Mesothelial cell of epicardium (in vitro differentiated cells): Measurements from ENCODE around the gene CAMTA2. TPM values are rescaled to one million over a fixed set of nuclear protein-coding genes. Genes with fewer than 3 reads are reported as not detected.
A peak's percentile ranks its signal among the peaks of the same experiment; 100 is the strongest.

Source experiments
- DNase-seq, 2 experiments: peaks; one replicate each; pipeline ENCODE4 v3.0.0; 2021; ENCODE audit warnings: low spot score in 2 of 2; ENCODE audit not compliant: unreplicated experiment in 2 of 2
- H3K27ac Mint-ChIP-seq: 2 replicates; pipeline ENCODE4 v1.8.0; 2021; ENCODE audit warnings: mixed read lengths
- H3K27me3 Mint-ChIP-seq: 2 replicates; pipeline ENCODE4 v1.8.0; 2021; ENCODE audit warnings: low read depth, mixed read lengths
- H3K36me3 Mint-ChIP-seq: 2 replicates; pipeline ENCODE4 v1.8.0; 2021; ENCODE audit warnings: mixed read lengths
- H3K4me1 Mint-ChIP-seq: 2 replicates; pipeline ENCODE4 v1.8.0; 2021; ENCODE audit warnings: mixed read lengths
- H3K4me3 Mint-ChIP-seq: 2 replicates; pipeline ENCODE4 v1.8.0; 2021; ENCODE audit warnings: mild to moderate bottlenecking, moderate library complexity, mixed read lengths
- H3K9me3 Mint-ChIP-seq: 2 replicates; pipeline ENCODE4 v1.8.0; 2021; ENCODE audit warnings: mixed read lengths
- total RNA-seq: library from RNA; stranded (reverse); gene quantifications from 3 replicates; pipeline ENCODE4 v1.2.1, GENCODE V29; 2021
- TF ChIP-seq, protein P1 (sequence below): fragments of 200-600 bp; sonication (generic); IDR thresholded peaks from one replicate; pipeline ENCODE4 v1.5.0; 2021; ENCODE audit warnings: antibody characterized with exemption; ENCODE audit not compliant: unreplicated experiment

The CAMTA2 gene
- total RNA-seq, 1 donor from 2014 or later, result 31.6 TPM

DNA sequence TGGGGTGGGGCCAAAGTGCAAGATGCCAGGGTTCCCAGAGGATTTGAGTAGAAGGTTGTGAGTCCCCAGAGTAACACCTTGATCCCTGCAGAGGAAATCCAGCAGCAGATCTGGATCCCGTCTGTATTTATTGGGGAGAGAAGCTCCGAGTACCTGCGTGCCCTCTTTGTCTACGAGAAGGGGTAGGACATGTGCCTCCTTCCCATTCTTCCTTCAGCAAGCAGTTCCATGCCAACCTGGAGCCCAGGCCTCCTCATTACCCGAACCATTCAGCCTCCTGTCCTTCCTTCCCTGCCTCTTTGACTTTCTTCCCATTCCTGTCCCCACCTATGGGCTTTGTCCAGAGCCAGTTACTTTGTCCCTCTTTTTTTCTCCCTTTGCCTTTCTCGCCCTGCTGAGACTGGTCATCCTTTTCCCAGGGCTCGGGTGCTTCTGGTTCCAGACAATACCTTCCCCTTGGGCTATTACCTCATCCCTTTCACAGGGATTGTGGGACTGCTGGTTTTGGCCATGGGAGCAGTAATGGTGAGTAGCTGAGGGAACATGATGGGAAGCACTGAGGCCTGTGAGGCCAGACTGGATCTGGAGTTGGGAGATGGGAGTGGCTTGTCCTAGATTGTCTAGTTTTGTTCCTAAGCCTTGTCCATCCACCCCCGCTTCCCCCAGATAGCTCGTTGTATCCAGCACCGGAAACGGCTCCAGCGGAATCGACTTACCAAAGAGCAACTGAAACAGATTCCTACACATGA is 44.5 kb downstream of the CAMTA2 start:
- Mint-ChIP-seq H3K27ac (peak overlapping the region; percentile 64), H3K9me3 (no peaks in the 10 kb centered on the region), H3K27me3 (no peaks in the 10 kb centered on the region), H3K4me3 (peak overlapping the region; percentile 87), H3K36me3 (peaks cover 8% of the 10 kb centered on the region), H3K4me1 (peaks cover 49% of the 10 kb centered on the region)
- TF ChIP-seq, protein P1, sequence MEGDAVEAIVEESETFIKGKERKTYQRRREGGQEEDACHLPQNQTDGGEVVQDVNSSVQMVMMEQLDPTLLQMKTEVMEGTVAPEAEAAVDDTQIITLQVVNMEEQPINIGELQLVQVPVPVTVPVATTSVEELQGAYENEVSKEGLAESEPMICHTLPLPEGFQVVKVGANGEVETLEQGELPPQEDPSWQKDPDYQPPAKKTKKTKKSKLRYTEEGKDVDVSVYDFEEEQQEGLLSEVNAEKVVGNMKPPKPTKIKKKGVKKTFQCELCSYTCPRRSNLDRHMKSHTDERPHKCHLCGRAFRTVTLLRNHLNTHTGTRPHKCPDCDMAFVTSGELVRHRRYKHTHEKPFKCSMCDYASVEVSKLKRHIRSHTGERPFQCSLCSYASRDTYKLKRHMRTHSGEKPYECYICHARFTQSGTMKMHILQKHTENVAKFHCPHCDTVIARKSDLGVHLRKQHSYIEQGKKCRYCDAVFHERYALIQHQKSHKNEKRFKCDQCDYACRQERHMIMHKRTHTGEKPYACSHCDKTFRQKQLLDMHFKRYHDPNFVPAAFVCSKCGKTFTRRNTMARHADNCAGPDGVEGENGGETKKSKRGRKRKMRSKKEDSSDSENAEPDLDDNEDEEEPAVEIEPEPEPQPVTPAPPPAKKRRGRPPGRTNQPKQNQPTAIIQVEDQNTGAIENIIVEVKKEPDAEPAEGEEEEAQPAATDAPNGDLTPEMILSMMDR, result no peak
- no peak for DNase-seq

DNA sequence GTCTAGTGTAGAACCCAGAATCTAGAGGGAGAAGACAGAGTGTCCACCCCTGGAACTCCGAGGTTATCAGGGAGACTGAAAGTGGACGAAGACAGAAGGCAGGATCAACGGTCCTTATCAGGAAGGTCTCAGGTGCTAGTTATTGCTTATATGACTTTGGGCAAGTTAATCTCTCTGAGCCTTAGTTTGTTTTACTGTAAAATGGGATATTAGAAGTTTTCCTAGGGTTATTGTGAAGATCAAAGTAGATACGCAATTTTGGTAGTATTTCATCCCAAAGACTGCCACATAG is 46.2 kb downstream of the CAMTA2 start:
- H3K9me3 Mint-ChIP-seq, result no peaks in the 10 kb centered on the region
- DNase-seq, result no peak
- TF ChIP-seq, protein P1, result no peak
- H3K36me3 Mint-ChIP-seq, result peaks cover 8% of the 10 kb centered on the region
- no peaks in the 10 kb centered on the region for H3K27me3 Mint-ChIP-seq
- H3K4me1 Mint-ChIP-seq, result peaks cover 39% of the 10 kb centered on the region
- H3K27ac Mint-ChIP-seq, result peak overlapping the region; percentile 99
- H3K4me3 Mint-ChIP-seq, result peak overlapping the region; percentile 87

DNA sequence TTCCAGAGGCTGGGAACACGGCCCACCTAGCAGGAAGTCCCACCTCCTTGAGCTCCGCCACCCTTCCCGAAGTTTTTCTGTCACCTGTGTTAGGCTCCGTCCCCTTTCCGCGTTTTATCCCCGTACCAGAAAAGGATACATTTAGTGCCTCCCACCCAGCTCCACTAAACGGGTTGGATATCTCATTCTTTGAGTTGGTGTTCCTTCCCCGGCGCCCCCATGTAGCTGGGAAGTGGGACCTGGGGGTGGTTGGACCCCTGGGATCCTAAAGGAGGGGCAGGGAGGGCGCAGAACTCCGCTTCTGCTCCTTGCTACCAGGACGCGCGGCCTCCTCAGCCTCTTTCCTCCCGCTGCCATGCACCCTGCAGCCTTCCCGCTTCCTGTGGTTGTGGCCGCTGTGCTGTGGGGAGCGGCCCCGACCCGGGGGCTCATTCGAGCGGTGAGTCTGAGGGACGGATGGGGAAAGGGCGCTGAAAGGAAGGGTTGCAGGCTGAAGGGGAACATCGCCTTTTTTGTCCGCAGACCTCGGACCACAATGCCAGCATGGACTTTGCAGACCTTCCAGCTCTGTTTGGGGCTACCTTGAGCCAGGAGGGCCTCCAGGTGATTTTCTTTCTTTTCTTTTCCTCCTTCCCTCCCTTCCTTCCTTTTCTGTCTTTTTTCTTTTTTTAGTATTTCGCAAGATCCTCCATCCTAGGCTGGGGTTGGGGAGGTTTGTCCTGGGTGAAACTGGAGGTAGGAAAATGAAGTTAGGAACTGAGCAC is 46.7 kb downstream of the CAMTA2 start:
- TF ChIP-seq, protein P1, result no peak
- H3K36me3 Mint-ChIP-seq, result peaks cover 10% of the 10 kb centered on the region
- H3K27ac Mint-ChIP-seq, result peak overlapping the region; percentile 99
- H3K9me3 Mint-ChIP-seq, result no peaks in the 10 kb centered on the region
- H3K27me3 Mint-ChIP-seq, result no peaks in the 10 kb centered on the region
- DNase-seq, result peak in 1 of 2 experiments; percentile 43
- peaks cover 36% of the 10 kb centered on the region for H3K4me1 Mint-ChIP-seq
- H3K4me3 Mint-ChIP-seq, result peak overlapping the region; percentile 87

DNA sequence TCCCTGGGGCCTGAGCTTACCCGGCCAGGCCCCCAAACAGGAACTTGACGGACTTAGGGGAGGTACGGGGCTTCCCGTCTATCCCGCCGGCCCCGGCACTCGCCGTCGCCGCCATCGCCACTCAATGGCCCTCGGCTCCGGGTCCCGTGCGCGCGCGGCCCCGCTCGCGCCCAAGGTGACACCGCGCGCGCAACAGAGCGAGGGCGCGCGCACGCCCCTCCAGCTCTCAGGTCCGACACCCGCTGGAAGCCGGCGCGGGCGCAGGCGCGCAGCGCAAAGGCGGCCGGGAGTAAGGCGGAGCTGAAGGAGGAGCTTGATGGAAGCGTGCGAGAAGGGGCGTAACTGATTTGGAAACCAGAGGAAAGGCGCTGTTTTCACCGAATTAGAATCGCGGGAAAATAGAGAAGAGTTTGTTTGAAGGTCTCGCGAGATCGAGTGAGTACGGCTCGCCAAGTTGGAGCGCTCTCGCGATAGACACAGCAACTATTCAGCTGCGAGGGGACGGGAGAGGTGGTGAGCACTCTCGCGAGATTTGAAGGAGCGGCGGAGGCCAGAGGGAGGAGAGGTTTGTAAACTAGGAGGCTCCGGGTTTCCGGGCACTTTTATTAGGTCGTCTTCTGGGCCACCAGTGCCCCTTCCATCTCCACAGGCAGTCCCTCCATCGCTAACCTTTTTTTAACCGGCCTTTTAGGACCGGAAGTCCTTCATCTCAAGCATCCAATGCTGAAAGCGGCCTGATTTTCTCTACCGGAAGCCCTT is 47.5 kb downstream of the CAMTA2 start, which contains the start of the genes RNF167 and SLC25A11:
Gene RNF167, plus strand, starts transcription at position 473 of the 759 bp plus-strand sequence. CDS start 642 bp downstream, outside the sequence.
Gene SLC25A11, minus strand, starts transcription at position 251 of the 759 bp plus-strand sequence. Its CDS starts 136 bp downstream, at position 115.
- Mint-ChIP-seq H3K9me3 (no peaks in the 10 kb centered on the region), H3K4me3 (peak within 1 kb of the TSS; percentile 87), H3K27ac (peak within 1 kb of the TSS; percentile 99), H3K4me1 (peaks cover 29% of the 10 kb centered on the region), H3K27me3 (no peaks in the 10 kb centered on the region), H3K36me3 (peaks cover 2% of the 10 kb centered on the region)
- DNase-seq, result peak; percentile 89 to 92
- TF ChIP-seq, protein P1, result no peak

DNA sequence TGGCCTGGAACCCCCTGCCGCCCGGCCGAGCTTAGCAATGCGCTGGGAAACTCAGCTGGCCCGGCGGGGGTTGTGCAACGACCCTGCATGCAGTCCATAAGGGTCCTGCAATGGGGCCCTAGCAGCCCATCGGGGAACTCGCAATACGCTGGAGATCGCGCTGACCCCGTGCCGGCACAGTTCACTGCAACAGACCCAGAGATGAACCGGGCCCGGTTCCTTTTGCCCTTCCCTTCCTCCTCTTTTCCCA is 48.0 kb downstream of the CAMTA2 start:
- TF ChIP-seq, protein P1, result no peak
- H3K4me3 Mint-ChIP-seq, result peak overlapping the region; percentile 87
- H3K9me3 Mint-ChIP-seq, result no peaks in the 10 kb centered on the region
- no peaks in the 10 kb centered on the region for H3K27me3 Mint-ChIP-seq
- DNase-seq, result no peak
- peak overlapping the region; percentile 91 for H3K27ac Mint-ChIP-seq
- peaks cover 2% of the 10 kb centered on the region for H3K36me3 Mint-ChIP-seq
- peaks cover 29% of the 10 kb centered on the region for H3K4me1 Mint-ChIP-seq
